GM18909 (cell line): Measurements from ENCODE around the gene OR2AK2.

Experiments
- ATAC-seq: cut with Tn5 transposase; IDR thresholded peaks from one replicate; pipeline ENCODE4 v1.9.1; 2021; ENCODE audit warnings: mild to moderate bottlenecking; ENCODE audit not compliant: unreplicated experiment, poor library complexity

Gene OR2AK2

GRCh38 chr1:248015803-248016202 is 50.8 kb downstream of the OR2AK2 start:
- ATAC-seq: no peak
